Thyroid gland (tissue), 4 donors: Measurements from ENCODE around the gene CALR3. TPM values are rescaled to one million over a fixed set of nuclear protein-coding genes. Genes with fewer than 3 reads are reported as not detected.

Experiments
- DNase-seq, 2 donors: peaks; one replicate each; pipeline ENCODE4 v3.0.0-alpha.2; 2019
- H3K27ac ChIP-seq, 3 donors: fragments of 200-600 bp; sonication (generic); 1 replicate in 2 of 3; 2 replicates in 1 of 3; pipeline ENCODE4 v1.5.1; 2016 to 2019; ENCODE audit warnings: mild to moderate bottlenecking in 1 of 3, moderate library complexity in 1 of 3
- H3K27me3 ChIP-seq: fragments of 200-600 bp; sonication (generic); one replicate; pipeline ENCODE4 v1.5.1; 2019
- H3K36me3 ChIP-seq, 2 donors: fragments of 200-600 bp; sonication (generic); one replicate each; pipeline ENCODE4 v1.5.1; 2016 to 2019
- H3K4me1 ChIP-seq, 2 donors: fragments of 200-600 bp; sonication (generic); one replicate each; pipeline ENCODE4 v1.5.1; 2017 to 2019
- H3K4me3 ChIP-seq, 3 donors: fragments of 200-600 bp; sonication (generic); replicated peaks in 1 of 3; 1 replicate in 2 of 3; 2 replicates in 1 of 3; pipeline ENCODE4 v1.5.1; 2016; ENCODE audit warnings: mild to moderate bottlenecking in 1 of 3
- H3K9me3 ChIP-seq: fragments of 200-600 bp; sonication (generic); one replicate; pipeline ENCODE4 v1.5.1; 2017
- POLR2A ChIP-seq, 2 donors: fragments of 450-650 bp; IDR thresholded peaks; one replicate each; pipeline ENCODE4 v1.6.1; 2017; ENCODE audit warnings: antibody characterized with exemption in 2 of 2, mild to moderate bottlenecking in 2 of 2, moderate library complexity in 1 of 2
- WGBS, 2 donors: methylation state at CpG; one replicate each; pipeline ENCODE4 v1.1.5; 2017; 5-methylcytosine and 5-hydroxymethylcytosine counted together
- intact Hi-C: fragments of 100-400 bp; cut with DNase I; formaldehyde crosslinking; loops from one replicate; pipeline ENCODE4 v1.15.1; 2023
- total RNA-seq, 4 donors: library from RNA; depleted of rRNA; stranded (reverse); fragments of >200 nt; gene quantifications; one replicate each; pipeline ENCODE4 v1.2.3, GENCODE V29; 2016
- TF ChIP-seq, protein P1 (sequence below), 6 experiments: fragments of 200-600 bp in 3 of 6; fragments of 450-650 bp in 3 of 6; sonication (generic) in 3 of 6; IDR thresholded peaks; one replicate each; pipeline ENCODE4 v1.5.1; 2016 to 2019; ENCODE audit warnings: antibody characterized with exemption in 6 of 6, mild to moderate bottlenecking in 2 of 6, inconsistent platforms in 1 of 6, moderate library complexity in 1 of 6

CALR3 gene
- total RNA-seq, 4 donors from 2014 or later: 0.58 TPM; not detected in 3

GRCh38 chr19:16524991-16525734, 29.2 kb upstream of the CALR3 start:
- H3K36me3 ChIP-seq: peaks cover 87 to 91% of the 10 kb centered on the region in 2 donors
- 96% methylated on average over 34 to 48 of the region's 54 CpGs for WGBS, 2 donors
- H3K4me3 ChIP-seq: no peak overlapping the region
- no peak for DNase-seq
- no peaks in the 10 kb centered on the region for H3K27me3 ChIP-seq
- no peak for TF ChIP-seq POLR2A (IDR thresholded peaks at IDR 0.05)
- TF ChIP-seq, protein P1, sequence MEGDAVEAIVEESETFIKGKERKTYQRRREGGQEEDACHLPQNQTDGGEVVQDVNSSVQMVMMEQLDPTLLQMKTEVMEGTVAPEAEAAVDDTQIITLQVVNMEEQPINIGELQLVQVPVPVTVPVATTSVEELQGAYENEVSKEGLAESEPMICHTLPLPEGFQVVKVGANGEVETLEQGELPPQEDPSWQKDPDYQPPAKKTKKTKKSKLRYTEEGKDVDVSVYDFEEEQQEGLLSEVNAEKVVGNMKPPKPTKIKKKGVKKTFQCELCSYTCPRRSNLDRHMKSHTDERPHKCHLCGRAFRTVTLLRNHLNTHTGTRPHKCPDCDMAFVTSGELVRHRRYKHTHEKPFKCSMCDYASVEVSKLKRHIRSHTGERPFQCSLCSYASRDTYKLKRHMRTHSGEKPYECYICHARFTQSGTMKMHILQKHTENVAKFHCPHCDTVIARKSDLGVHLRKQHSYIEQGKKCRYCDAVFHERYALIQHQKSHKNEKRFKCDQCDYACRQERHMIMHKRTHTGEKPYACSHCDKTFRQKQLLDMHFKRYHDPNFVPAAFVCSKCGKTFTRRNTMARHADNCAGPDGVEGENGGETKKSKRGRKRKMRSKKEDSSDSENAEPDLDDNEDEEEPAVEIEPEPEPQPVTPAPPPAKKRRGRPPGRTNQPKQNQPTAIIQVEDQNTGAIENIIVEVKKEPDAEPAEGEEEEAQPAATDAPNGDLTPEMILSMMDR (IDR thresholded peaks at IDR 0.05): no peak
- no peaks in the 10 kb centered on the region for H3K4me1 ChIP-seq
- H3K27ac ChIP-seq: no peak overlapping the region
- no peaks in the 10 kb centered on the region for H3K9me3 ChIP-seq
- intact Hi-C loops: no loop called here

DNA sequence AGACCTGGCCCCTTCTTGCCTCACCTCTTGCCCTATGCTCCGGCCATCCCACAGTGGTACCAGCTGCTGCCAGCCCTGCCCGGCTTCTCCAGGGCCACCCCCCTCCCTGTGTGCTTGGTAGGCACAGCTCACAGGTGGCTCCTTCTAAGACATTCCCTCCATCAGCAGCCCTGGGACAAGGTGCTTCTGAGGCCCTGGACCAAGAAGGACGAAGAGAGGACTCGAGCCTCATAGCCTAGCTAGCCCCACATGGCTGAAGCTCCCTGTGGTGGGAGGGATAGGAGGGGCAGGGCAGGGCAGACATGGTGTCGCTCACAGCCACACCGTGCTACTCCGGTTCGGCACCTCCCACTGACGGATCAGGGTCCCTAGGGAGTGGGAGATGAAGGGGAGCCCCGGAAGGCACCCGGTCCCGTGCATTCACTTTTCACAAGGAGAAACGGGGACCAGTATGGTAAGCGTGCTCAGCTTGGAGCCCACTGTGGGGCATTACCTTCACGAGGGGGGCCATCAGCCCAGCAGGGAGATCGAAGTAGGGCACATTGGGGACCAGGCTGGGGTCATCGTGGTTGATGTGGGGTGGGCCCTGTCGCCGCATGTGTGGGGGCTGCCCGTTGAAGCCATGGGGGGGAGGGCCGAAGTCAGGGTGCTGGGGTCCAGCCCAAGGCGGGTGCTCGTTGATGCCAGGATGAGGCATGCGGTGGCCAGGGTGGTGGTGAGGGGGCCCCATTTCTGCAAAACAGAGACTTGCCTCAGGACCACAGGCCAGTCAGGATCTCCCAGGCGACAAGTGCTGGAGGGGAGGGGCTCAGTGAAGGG, 26.8 kb upstream of the CALR3 start:
- no peak overlapping the region for H3K27ac ChIP-seq
- H3K4me1 ChIP-seq: no peaks in the 10 kb centered on the region
- DNase-seq: no peak
- no peak overlapping the region for H3K4me3 ChIP-seq
- peaks cover 86 to 91% of the 10 kb centered on the region in 2 donors for H3K36me3 ChIP-seq
- intact Hi-C loops: no loop called here
- TF ChIP-seq, protein P1 (IDR thresholded peaks at IDR 0.05): no peak
- TF ChIP-seq POLR2A (IDR thresholded peaks at IDR 0.05): no peak
- 92 to 96% methylated on average over 13 to 23 of the region's 25 CpGs for WGBS, 2 donors
- H3K9me3 ChIP-seq: no peaks in the 10 kb centered on the region
- no peaks in the 10 kb centered on the region for H3K27me3 ChIP-seq

GRCh38 chr19:16521715-16522289, 25.8 kb upstream of the CALR3 start:
- WGBS, 2 donors: 95 to 99% methylated on average over 10 of the region's 10 CpGs
- Histone ChIP-seq H3K9me3 (no peaks in the 10 kb centered on the region), H3K4me1 (no peaks in the 10 kb centered on the region), H3K27ac (no peak overlapping the region), H3K27me3 (no peaks in the 10 kb centered on the region), H3K4me3 (no peak overlapping the region), H3K36me3 (peaks cover 86 to 89% of the 10 kb centered on the region in 2 donors)
- DNase-seq: no peak
- intact Hi-C loops: no loop called here
- TF ChIP-seq, protein P1 (IDR thresholded peaks at IDR 0.05): no peak
- TF ChIP-seq POLR2A (IDR thresholded peaks at IDR 0.05): no peak

- Histone ChIP-seq H3K36me3 (peaks cover 84 to 85% of the 10 kb centered on the region in 2 donors), H3K4me3 (no peak overlapping the region)
- WGBS, 2 donors: 92 to 98% methylated on average over 11 to 18 of the region's 18 CpGs
Observed at GRCh38 chr19:16520986-16521624, 25.1 kb upstream of the CALR3 start.

More at GRCh38 chr19:16520986-16521624, 25.1 kb upstream of the CALR3 start:
- H3K27ac ChIP-seq: no peak overlapping the region
- DNase-seq: no peak
- no peaks in the 10 kb centered on the region for H3K27me3 ChIP-seq
- H3K4me1 ChIP-seq: no peaks in the 10 kb centered on the region
- intact Hi-C loops: no loop called here
- TF ChIP-seq, protein P1 (IDR thresholded peaks at IDR 0.05): no peak
- TF ChIP-seq POLR2A (IDR thresholded peaks at IDR 0.05): no peak
- H3K9me3 ChIP-seq: no peaks in the 10 kb centered on the region
